OCI-LY1 (cell line): ENCODE measurements around the gene ITIH4.

Source experiments
- CTCF ChIP-seq: fragments of 200-600 bp; sonication (generic), shearing (Covaris generic); IDR thresholded peaks from 2 replicates; pipeline ENCODE4 v1.5.1; 2017; ENCODE audit warnings: mild to moderate bottlenecking, antibody characterized with exemption, low read length, moderate library complexity, mixed read lengths
- EZH2 ChIP-seq: fragments of 200-600 bp; sonication (generic), shearing (Covaris generic); IDR thresholded peaks from 2 replicates; pipeline ENCODE4 v1.8.0; 2017; ENCODE audit warnings: borderline replicate concordance, mixed run types, mild to moderate bottlenecking, antibody characterized with exemption, low read length, moderate library complexity, mixed read lengths

- TF ChIP-seq EZH2 = no peak
- TF ChIP-seq CTCF = no peak
These were observed 34.1 kb downstream of the ITIH4 start for GRCh38 chr3:52796411-52796810.
